Measurements from ENCODE around the gene NFIX. TPM values are rescaled to one million over a fixed set of nuclear protein-coding genes. Genes with fewer than 3 reads are reported as not detected.

NFIX gene
- total and polyA plus RNA-seq, 2 donors (not counting 3 experiments of a cell fraction or from before 2014, with no cell fraction given), result 9.8 to 37.7 TPM

- Histone ChIP-seq H3K9me3 (replicated peaks; ENCODE audit: control insufficient read depth, insufficient read depth, low read length) (no peaks in the 10 kb centered on the region), H3K27me3 (ENCODE audit: control insufficient read depth in 2 of 2, insufficient read depth in 2 of 2, low read length in 2 of 2) (no peaks in the 10 kb centered on the region), H3K4me1 (ENCODE audit: control insufficient read depth, extremely low read depth, insufficient read depth, low read length) (peaks cover under 1% of the 10 kb centered on the region), H4K20me1 (replicated peaks; ENCODE audit: control insufficient read depth, extremely low read depth, insufficient read depth, low read length) (no peaks in the 10 kb centered on the region), H3K36me3 (ENCODE audit: control insufficient read depth in 2 of 2, extremely low read depth in 1 of 2, insufficient read depth in 2 of 2, low read length in 2 of 2) (no peaks in the 10 kb centered on the region), H3K4me3 (replicated peaks in 1 of 3; ENCODE audit: insufficient read depth in 1 of 3, low read depth in 1 of 3, low read length in 3 of 3) (no peak overlapping the region), H3K79me2 (ENCODE audit: control insufficient read depth, insufficient read depth, low read length) (no peaks in the 10 kb centered on the region), H3K9me1 (replicated peaks; ENCODE audit: control insufficient read depth, extremely low read depth, insufficient read depth, low read length) (no peaks in the 10 kb centered on the region), H3K4me2 (ENCODE audit: insufficient read depth, low read length) (no peak overlapping the region), H2AFZ (ENCODE audit: low read depth, low read length) (no peak overlapping the region), H3K27ac (ENCODE audit: insufficient read depth, low read depth, low read length) (no peak overlapping the region), H3K9ac (replicated peaks; ENCODE audit: extremely low read depth, insufficient read depth, low read length) (no peak overlapping the region)
- dilution Hi-C loops (cut with MboI; ENCODE audit: extremely low pct_ligation_motif_present, low sequenced_read_pairs) (no loop called here), intact Hi-C loops (cut with micrococcal nuclease) (no loop called here)
- ChIA-PET POLR2A (no interaction called here), CTCF (interaction anchor here (1.0 kb wide), 1 partner anchor 124 kb away, joined by 3 read pairs; no protein-coding TSS in a partner anchor)
- no peak for TF ChIP-seq CTCF (IDR thresholded peaks at IDR 0.05; ENCODE audit: extremely low read depth in 1 of 2, insufficient read depth in 1 of 2, low read depth in 1 of 2, low read length in 2 of 2)
- TF ChIP-seq JUN (IDR thresholded peaks at IDR 0.05; ENCODE audit: borderline replicate concordance, insufficient read depth, insufficient read length, low read depth), result no peak
- no peak for TF ChIP-seq EZH2 (IDR thresholded peaks at IDR 0.05; ENCODE audit: borderline replicate concordance, low read depth, low read length, severe bottlenecking)
- no peak for TF ChIP-seq POLR2A (IDR thresholded peaks at IDR 0.05; ENCODE audit: low read depth, low read length)
- no peak for TF ChIP-seq MAX (IDR thresholded peaks at IDR 0.05; ENCODE audit: insufficient read depth, insufficient read length)
- TF ChIP-seq FOS (IDR thresholded peaks at IDR 0.05; ENCODE audit: borderline replicate concordance, insufficient read depth, low read length), result no peak
- TF ChIP-seq MYC (IDR thresholded peaks at IDR 0.05; ENCODE audit: low read depth, low read length), result no peak
- TF ChIP-seq GATA2 (IDR thresholded peaks at IDR 0.05; ENCODE audit: insufficient read depth, insufficient read length, low read depth, low read length), result no peak
- TF ChIP-seq POLR2AphosphoS5 (IDR thresholded peaks at IDR 0.05; ENCODE audit: insufficient read depth, low read depth, low read length), result no peak
- DNase-seq (ENCODE audit: low read depth, low spot score), result no peak
- BruUV-seq (replicated peaks), result no TSS peak
- FAIRE-seq, result no peak
Observed at GRCh38 chr19:12970070-12970820, 25.0 kb upstream of the NFIX start.

Data from endothelial cell of umbilical vein (primary cell).